Measurements from ENCODE around the gene ABCC8.

Gene ABCC8

DNA sequence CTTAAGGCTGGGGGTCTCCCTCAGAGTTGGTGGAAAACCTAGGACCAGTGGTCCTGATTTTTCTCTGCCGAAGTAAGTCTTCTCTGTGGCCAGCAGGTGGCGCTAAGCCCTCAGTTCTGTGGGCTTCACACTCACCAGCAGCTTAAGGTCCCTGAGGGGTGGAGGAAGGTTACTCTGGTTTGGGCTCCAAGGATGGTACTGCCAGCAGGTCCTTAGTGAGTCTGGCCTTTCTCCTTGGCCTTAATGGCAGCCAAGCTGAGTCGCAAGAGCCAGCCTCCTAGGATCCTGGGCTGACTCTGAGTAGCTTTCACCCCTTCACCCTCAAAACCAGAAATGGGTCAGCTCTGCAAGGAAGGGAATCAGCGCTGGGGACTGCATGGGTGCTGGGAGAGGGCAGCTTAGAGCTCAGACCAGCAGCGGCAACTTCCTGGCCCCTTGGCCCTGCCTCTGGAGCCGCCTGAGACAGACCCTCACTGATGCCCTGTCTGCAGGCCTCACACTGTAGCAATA lies 92.6 kb downstream of the ABCC8 start:
- H3K9me3 ChIP-seq (ENCODE audit: low read length) = no peaks in the 10 kb centered on the region
- no peaks in the 10 kb centered on the region for H3F3A ChIP-seq (ENCODE audit: insufficient read depth, low read length)
- no peak overlapping the region for H3K9ac ChIP-seq (ENCODE audit: low read length)
- H3K4me1 ChIP-seq (ENCODE audit: insufficient read depth, low read length, severe bottlenecking) = peaks cover 21% of the 10 kb centered on the region
- no peaks in the 10 kb centered on the region for H3K9me2 ChIP-seq (ENCODE audit: low read depth, low read length)
- H3K4me3 ChIP-seq (ENCODE audit: low read depth, low read length, poor library complexity, severe bottlenecking) = no peak overlapping the region
- H3K27ac ChIP-seq (ENCODE audit: low read depth, low read length, poor library complexity, severe bottlenecking) = no peak overlapping the region
- peaks cover 44% of the 10 kb centered on the region for H3K36me3 ChIP-seq (ENCODE audit: insufficient read depth, low read length)
- H2AFZ ChIP-seq (ENCODE audit: low read length) = no peak overlapping the region
- no peak for TF ChIP-seq EZH2 (IDR thresholded peaks at IDR 0.05; ENCODE audit: borderline replicate concordance, low read length)
- TF ChIP-seq, protein P1, sequence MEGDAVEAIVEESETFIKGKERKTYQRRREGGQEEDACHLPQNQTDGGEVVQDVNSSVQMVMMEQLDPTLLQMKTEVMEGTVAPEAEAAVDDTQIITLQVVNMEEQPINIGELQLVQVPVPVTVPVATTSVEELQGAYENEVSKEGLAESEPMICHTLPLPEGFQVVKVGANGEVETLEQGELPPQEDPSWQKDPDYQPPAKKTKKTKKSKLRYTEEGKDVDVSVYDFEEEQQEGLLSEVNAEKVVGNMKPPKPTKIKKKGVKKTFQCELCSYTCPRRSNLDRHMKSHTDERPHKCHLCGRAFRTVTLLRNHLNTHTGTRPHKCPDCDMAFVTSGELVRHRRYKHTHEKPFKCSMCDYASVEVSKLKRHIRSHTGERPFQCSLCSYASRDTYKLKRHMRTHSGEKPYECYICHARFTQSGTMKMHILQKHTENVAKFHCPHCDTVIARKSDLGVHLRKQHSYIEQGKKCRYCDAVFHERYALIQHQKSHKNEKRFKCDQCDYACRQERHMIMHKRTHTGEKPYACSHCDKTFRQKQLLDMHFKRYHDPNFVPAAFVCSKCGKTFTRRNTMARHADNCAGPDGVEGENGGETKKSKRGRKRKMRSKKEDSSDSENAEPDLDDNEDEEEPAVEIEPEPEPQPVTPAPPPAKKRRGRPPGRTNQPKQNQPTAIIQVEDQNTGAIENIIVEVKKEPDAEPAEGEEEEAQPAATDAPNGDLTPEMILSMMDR (IDR thresholded peaks at IDR 0.05; ENCODE audit: low read length) = peak; percentile 95
- no peaks in the 10 kb centered on the region for H3K79me2 ChIP-seq (ENCODE audit: insufficient read depth, low read length)
- H3K4me2 ChIP-seq (ENCODE audit: low read length) = no peak overlapping the region
- H3K27me3 ChIP-seq (ENCODE audit: insufficient read depth, low read length) = no peaks in the 10 kb centered on the region
- H4K20me1 ChIP-seq (ENCODE audit: insufficient read depth, low read length) = no peaks in the 10 kb centered on the region

DNA sequence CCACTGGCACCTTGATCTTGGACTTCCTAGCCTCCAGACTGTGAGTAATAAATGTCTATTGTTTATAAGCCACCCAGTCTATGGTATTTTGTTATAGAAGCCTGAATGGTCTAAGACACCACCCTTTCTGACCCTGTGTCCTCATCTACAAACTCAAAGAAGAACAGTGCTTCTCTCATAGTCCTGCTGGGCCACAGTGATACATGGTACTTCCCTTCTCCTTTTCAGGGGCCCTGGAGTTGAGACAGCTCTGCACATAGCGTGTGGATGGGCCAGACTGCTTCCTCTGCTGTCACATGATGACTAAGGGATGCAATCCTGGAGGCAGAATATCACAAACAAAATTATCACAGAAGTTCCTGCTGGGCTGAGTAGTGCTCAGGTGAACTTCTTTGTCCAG lies 93.2 kb downstream of the ABCC8 start:
- Histone ChIP-seq H3K79me2 (ENCODE audit: insufficient read depth, low read length) (no peaks in the 10 kb centered on the region), H3K4me3 (ENCODE audit: low read depth, low read length, poor library complexity, severe bottlenecking) (no peak overlapping the region), H3K4me1 (ENCODE audit: insufficient read depth, low read length, severe bottlenecking) (peaks cover 21% of the 10 kb centered on the region), H3F3A (ENCODE audit: insufficient read depth, low read length) (no peaks in the 10 kb centered on the region), H4K20me1 (ENCODE audit: insufficient read depth, low read length) (no peaks in the 10 kb centered on the region), H3K4me2 (ENCODE audit: low read length) (no peak overlapping the region), H3K9ac (ENCODE audit: low read length) (no peak overlapping the region), H3K36me3 (ENCODE audit: insufficient read depth, low read length) (peaks cover 50% of the 10 kb centered on the region), H3K27ac (ENCODE audit: low read depth, low read length, poor library complexity, severe bottlenecking) (no peak overlapping the region), H3K9me3 (ENCODE audit: low read length) (0 out of 2 replicates have a peak, but pooled peaks cover 3% of the 10 kb centered on the region), H3K27me3 (ENCODE audit: insufficient read depth, low read length) (no peaks in the 10 kb centered on the region), H2AFZ (ENCODE audit: low read length) (no peak overlapping the region), H3K9me2 (ENCODE audit: low read depth, low read length) (no peaks in the 10 kb centered on the region)
- no peak for TF ChIP-seq EZH2 (IDR thresholded peaks at IDR 0.05; ENCODE audit: borderline replicate concordance, low read length)
- TF ChIP-seq, protein P1 (IDR thresholded peaks at IDR 0.05; ENCODE audit: low read length) = no peak

GRCh38 chr11:17382046-17382728 lies 94.5 kb downstream of the ABCC8 start:
- Histone ChIP-seq H3K4me3 (ENCODE audit: low read depth, low read length, poor library complexity, severe bottlenecking) (no peak overlapping the region), H3K4me1 (ENCODE audit: insufficient read depth, low read length, severe bottlenecking) (peaks cover 21% of the 10 kb centered on the region), H3F3A (ENCODE audit: insufficient read depth, low read length) (no peaks in the 10 kb centered on the region), H3K4me2 (ENCODE audit: low read length) (no peak overlapping the region), H3K9me2 (ENCODE audit: low read depth, low read length) (no peaks in the 10 kb centered on the region), H3K79me2 (ENCODE audit: insufficient read depth, low read length) (no peaks in the 10 kb centered on the region), H4K20me1 (ENCODE audit: insufficient read depth, low read length) (no peaks in the 10 kb centered on the region), H2AFZ (ENCODE audit: low read length) (no peak overlapping the region), H3K9me3 (ENCODE audit: low read length) (0 out of 2 replicates have a peak, but pooled peaks cover 4% of the 10 kb centered on the region), H3K27me3 (ENCODE audit: insufficient read depth, low read length) (no peaks in the 10 kb centered on the region), H3K9ac (ENCODE audit: low read length) (no peak overlapping the region), H3K27ac (ENCODE audit: low read depth, low read length, poor library complexity, severe bottlenecking) (no peak overlapping the region), H3K36me3 (ENCODE audit: insufficient read depth, low read length) (peaks cover 59% of the 10 kb centered on the region)
- TF ChIP-seq EZH2 (IDR thresholded peaks at IDR 0.05; ENCODE audit: borderline replicate concordance, low read length) = no peak
- TF ChIP-seq, protein P1 (IDR thresholded peaks at IDR 0.05; ENCODE audit: low read length) = no peak

All from OCI-LY1 (cell line).